Hepatocyte (in vitro differentiated cells): Measurements from ENCODE around the gene LRCH1.

ENCODE experiments used
- EZH2 ChIP-seq: fragments of 200-600 bp; sonication (generic); IDR thresholded peaks from 2 replicates; pipeline ENCODE4 v1.6.1; 2016; ENCODE audit warnings: antibody characterized with exemption, mild to moderate bottlenecking, borderline replicate concordance
- EZH2phosphoT487 ChIP-seq: fragments of 200-600 bp; sonication (generic); IDR thresholded peaks from one replicate; pipeline ENCODE4 v1.6.1; 2018; ENCODE audit warnings: antibody characterized with exemption, mild to moderate bottlenecking, low read depth, moderate library complexity; ENCODE audit not compliant: unreplicated experiment, severe bottlenecking
- TF ChIP-seq, protein P1 (sequence below): fragments of 200-600 bp; sonication (generic); IDR thresholded peaks from 2 replicates; pipeline ENCODE4 v1.5.1; 2016; ENCODE audit warnings: antibody characterized with exemption, mild to moderate bottlenecking; ENCODE audit not compliant: poor library complexity

DNA sequence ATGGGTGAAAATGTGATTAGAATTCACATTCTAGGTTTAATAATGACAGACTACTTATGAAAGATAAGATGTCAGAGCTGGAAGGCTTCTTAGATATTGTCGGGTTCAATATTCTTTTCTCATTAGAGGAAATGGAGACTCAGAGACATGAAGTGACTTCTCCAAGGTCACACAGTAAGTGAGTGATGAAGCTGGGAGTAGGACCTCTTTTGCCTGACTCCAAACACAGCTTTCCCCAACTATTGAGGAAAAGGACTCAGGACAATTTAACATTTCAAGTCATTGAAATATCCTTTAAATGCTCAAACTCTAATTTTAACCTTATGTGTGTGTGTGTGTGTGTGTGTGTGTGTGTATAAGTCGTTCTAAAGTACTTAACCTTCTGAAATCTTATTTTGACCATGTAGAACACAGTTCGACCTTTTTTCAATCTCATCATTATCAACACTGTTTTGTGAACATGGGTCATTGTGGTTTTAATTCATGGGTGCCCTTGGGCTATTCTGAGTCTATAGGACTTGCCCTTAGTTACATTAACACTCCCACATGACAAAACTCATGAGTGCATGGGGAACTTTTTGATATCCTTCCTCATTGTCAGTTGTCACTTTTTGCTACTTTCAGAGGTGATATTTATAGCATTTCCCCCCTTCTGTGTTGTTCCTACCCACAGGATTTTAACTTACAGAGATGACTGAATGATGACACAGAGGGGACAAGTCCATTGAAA is 53.0 kb downstream of the LRCH1 start:
- TF ChIP-seq, protein P1, sequence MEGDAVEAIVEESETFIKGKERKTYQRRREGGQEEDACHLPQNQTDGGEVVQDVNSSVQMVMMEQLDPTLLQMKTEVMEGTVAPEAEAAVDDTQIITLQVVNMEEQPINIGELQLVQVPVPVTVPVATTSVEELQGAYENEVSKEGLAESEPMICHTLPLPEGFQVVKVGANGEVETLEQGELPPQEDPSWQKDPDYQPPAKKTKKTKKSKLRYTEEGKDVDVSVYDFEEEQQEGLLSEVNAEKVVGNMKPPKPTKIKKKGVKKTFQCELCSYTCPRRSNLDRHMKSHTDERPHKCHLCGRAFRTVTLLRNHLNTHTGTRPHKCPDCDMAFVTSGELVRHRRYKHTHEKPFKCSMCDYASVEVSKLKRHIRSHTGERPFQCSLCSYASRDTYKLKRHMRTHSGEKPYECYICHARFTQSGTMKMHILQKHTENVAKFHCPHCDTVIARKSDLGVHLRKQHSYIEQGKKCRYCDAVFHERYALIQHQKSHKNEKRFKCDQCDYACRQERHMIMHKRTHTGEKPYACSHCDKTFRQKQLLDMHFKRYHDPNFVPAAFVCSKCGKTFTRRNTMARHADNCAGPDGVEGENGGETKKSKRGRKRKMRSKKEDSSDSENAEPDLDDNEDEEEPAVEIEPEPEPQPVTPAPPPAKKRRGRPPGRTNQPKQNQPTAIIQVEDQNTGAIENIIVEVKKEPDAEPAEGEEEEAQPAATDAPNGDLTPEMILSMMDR: no peak
- no peak for TF ChIP-seq EZH2
- TF ChIP-seq EZH2phosphoT487: no peak
